Chondrocyte (in vitro differentiated cells): ENCODE results near the gene MRPL55. TPM values are rescaled to one million over a fixed set of nuclear protein-coding genes. Genes with fewer than 3 reads are reported as not detected.
A peak's percentile ranks its signal among the peaks of the same experiment; 100 is the strongest.

Experiments used
- DNase-seq: peaks from one replicate; pipeline ENCODE4 v3.0.0; 2021; ENCODE audit warnings: mixed read lengths, low spot score
- H3K27ac Mint-ChIP-seq: one replicate; pipeline ENCODE4 v1.8.0; 2021; ENCODE audit warnings: mild to moderate bottlenecking, moderate library complexity, mixed read lengths; ENCODE audit not compliant: unreplicated experiment
- H3K27me3 Mint-ChIP-seq: 2 replicates; pipeline ENCODE4 v1.8.0; 2021; ENCODE audit warnings: low read depth, mixed read lengths
- H3K36me3 Mint-ChIP-seq: 2 replicates; pipeline ENCODE4 v1.8.0; 2021; ENCODE audit warnings: low read depth, mixed read lengths
- H3K4me1 Mint-ChIP-seq: 2 replicates; pipeline ENCODE4 v1.8.0; 2021; ENCODE audit warnings: low read depth, mild to moderate bottlenecking, mixed read lengths
- H3K4me3 Mint-ChIP-seq: one replicate; pipeline ENCODE4 v1.8.0; 2021; ENCODE audit warnings: mild to moderate bottlenecking, moderate library complexity, mixed read lengths; ENCODE audit not compliant: unreplicated experiment
- H3K9me3 Mint-ChIP-seq: 2 replicates; pipeline ENCODE4 v1.8.0; 2021; ENCODE audit warnings: low read depth, mixed read lengths
- CTCF ChIP-seq: fragments of 200-600 bp; sonication (generic); IDR thresholded peaks from 2 replicates; pipeline ENCODE4 v1.5.0; 2021; ENCODE audit warnings: antibody characterized with exemption, mild to moderate bottlenecking, moderate library complexity
- total RNA-seq: library from RNA; stranded (reverse); gene quantifications from 3 replicates; pipeline ENCODE4 v1.2.1, GENCODE V29; 2021

MRPL55 gene
- total RNA-seq, 1 donor from 2014 or later, result 48.6 TPM

GRCh38 chr1:228084797-228085196 is 24.3 kb downstream of the MRPL55 start:
- H3K36me3 Mint-ChIP-seq, result peaks cover 12% of the 10 kb centered on the region
- no peak for DNase-seq
- H3K27me3 Mint-ChIP-seq, result no peaks in the 10 kb centered on the region
- no peaks in the 10 kb centered on the region for H3K9me3 Mint-ChIP-seq
- peak overlapping the region; percentile 92 for H3K4me3 Mint-ChIP-seq
- TF ChIP-seq CTCF, result no peak
- H3K27ac Mint-ChIP-seq, result peak overlapping the region; percentile 96
- H3K4me1 Mint-ChIP-seq, result peaks cover 70% of the 10 kb centered on the region

- H3K27me3 Mint-ChIP-seq, result no peaks in the 10 kb centered on the region
- H3K4me1 Mint-ChIP-seq, result peaks cover 66% of the 10 kb centered on the region
- H3K36me3 Mint-ChIP-seq, result peaks cover 12% of the 10 kb centered on the region
- H3K9me3 Mint-ChIP-seq, result no peaks in the 10 kb centered on the region
- DNase-seq, result no peak
- peak overlapping the region; percentile 96 for H3K27ac Mint-ChIP-seq
- TF ChIP-seq CTCF, result no peak
- peak overlapping the region; percentile 92 for H3K4me3 Mint-ChIP-seq
Observed at GRCh38 chr1:228084325-228084724, 24.8 kb downstream of the MRPL55 start.

- DNase-seq, result no peak
- no peaks in the 10 kb centered on the region for H3K27me3 Mint-ChIP-seq
Observed at GRCh38 chr1:228083871-228084278, 25.2 kb downstream of the MRPL55 start.

GRCh38 chr1:228082918-228083870 is 25.9 kb downstream of the MRPL55 start:
- H3K4me1 Mint-ChIP-seq, result peaks cover 54% of the 10 kb centered on the region
- peaks cover 10% of the 10 kb centered on the region for H3K36me3 Mint-ChIP-seq
- no peaks in the 10 kb centered on the region for H3K27me3 Mint-ChIP-seq
- H3K27ac Mint-ChIP-seq, result peak overlapping the region; percentile 96
- no peaks in the 10 kb centered on the region for H3K9me3 Mint-ChIP-seq
- TF ChIP-seq CTCF, result no peak
- peak overlapping the region; percentile 92 for H3K4me3 Mint-ChIP-seq
- DNase-seq, result peak; percentile 91

More at GRCh38 chr1:228083871-228084278, 25.2 kb downstream of the MRPL55 start:
- Mint-ChIP-seq H3K4me3 (peak overlapping the region; percentile 92), H3K27ac (peak overlapping the region; percentile 96), H3K4me1 (peaks cover 61% of the 10 kb centered on the region), H3K36me3 (peaks cover 12% of the 10 kb centered on the region), H3K9me3 (no peaks in the 10 kb centered on the region)
- TF ChIP-seq CTCF, result peak; percentile 48

- H3K4me3 Mint-ChIP-seq, result peak within 1 kb of the TSS; percentile 92
- H3K36me3 Mint-ChIP-seq, result peaks cover 8% of the 10 kb centered on the region
- H3K27ac Mint-ChIP-seq, result peak within 1 kb of the TSS; percentile 96
- no peaks in the 10 kb centered on the region for H3K9me3 Mint-ChIP-seq
- peaks cover 46% of the 10 kb centered on the region for H3K4me1 Mint-ChIP-seq
- peak; percentile 97 for DNase-seq
- no peaks in the 10 kb centered on the region for H3K27me3 Mint-ChIP-seq
- no peak for TF ChIP-seq CTCF
Observed at GRCh38 chr1:228082214-228082917, 26.7 kb downstream of the MRPL55 start, which contains the start of gene ARF1. Gene ARF1, plus strand, starts transcription at chr1:228082708. Its CDS starts 14,407 bp downstream, at chr1:228097115.
